GM19467 (cell line): ENCODE results near the gene MAML1.
"Not testable (repeated sequence)": the region's sequence is repeated elsewhere in the genome, so short reads cannot be mapped to it uniquely, and the experiment has no call there.

Experiments used
- ATAC-seq: cut with Tn5 transposase; IDR thresholded peaks from one replicate; pipeline ENCODE4 v1.9.1; 2021; ENCODE audit warnings: mild to moderate bottlenecking, moderate library complexity; ENCODE audit not compliant: unreplicated experiment

The MAML1 gene

GRCh38 chr5:179732412-179732917, at the start of gene MAML1:
TSS of gene MAML1 (plus strand) at chr5:179732822. CDS start at chr5:179733113, 291 bp downstream.
- ATAC-seq = peak; percentile 97

- ATAC-seq = not testable (repeated sequence)
Measured at GRCh38 chr5:179689212-179689611, 43.4 kb upstream of the MAML1 start.

GRCh38 chr5:179694561-179694960, 38.1 kb upstream of the MAML1 start:
- ATAC-seq = no peak

GRCh38 chr5:179696603-179697002, 36.0 kb upstream of the MAML1 start:
- ATAC-seq = no peak

GRCh38 chr5:179697108-179697507, 35.5 kb upstream of the MAML1 start:
- no peak for ATAC-seq

- ATAC-seq = not testable (repeated sequence)
Measured at GRCh38 chr5:179697543-179697942, 35.1 kb upstream of the MAML1 start.

- ATAC-seq = peak; percentile 93
Measured at GRCh38 chr5:179697993-179698934, 34.4 kb upstream of the MAML1 start.

- no peak for ATAC-seq
Measured at GRCh38 chr5:179698935-179699615, 33.5 kb upstream of the MAML1 start, which contains the start of gene CANX. TSS of gene CANX (plus strand) at chr5:179698967. CDS start at chr5:179705682, 6,715 bp downstream.

GRCh38 chr5:179699616-179700237, 32.9 kb upstream of the MAML1 start:
- ATAC-seq = no peak

- no peak for ATAC-seq
Measured at GRCh38 chr5:179700401-179700918, 32.2 kb upstream of the MAML1 start.

- no peak for ATAC-seq
Measured at GRCh38 chr5:179716286-179716685, 16.3 kb upstream of the MAML1 start.

- ATAC-seq = no peak
Measured at GRCh38 chr5:179720222-179720621, 12.4 kb upstream of the MAML1 start.

- no peak for ATAC-seq
Measured at GRCh38 chr5:179724163-179724562, 8.5 kb upstream of the MAML1 start.

GRCh38 chr5:179727106-179727505, 5.5 kb upstream of the MAML1 start:
- no peak for ATAC-seq

- ATAC-seq = no peak
Measured at GRCh38 chr5:179729303-179729702, 3.3 kb upstream of the MAML1 start.

- no peak for ATAC-seq
Measured at GRCh38 chr5:179729727-179730126, 2.9 kb upstream of the MAML1 start.

GRCh38 chr5:179730356-179730755, 2.3 kb upstream of the MAML1 start:
- no peak for ATAC-seq

- ATAC-seq = no peak
Measured at GRCh38 chr5:179730852-179731251, 1.8 kb upstream of the MAML1 start.

GRCh38 chr5:179731791-179732411, 721 bp upstream of the MAML1 start:
- peak; percentile 1 for ATAC-seq
